OCI-LY7 (cell line): ENCODE measurements around the gene DNAJA3.

Experiments
- CTCF ChIP-seq: fragments of 200-600 bp; sonication (generic); conservative IDR thresholded peaks from 2 replicates; pipeline ENCODE4 v1.5.1; 2014; ENCODE audit warnings: mild to moderate bottlenecking, antibody characterized with exemption, low read length, moderate library complexity, mixed read lengths
- EZH2phosphoT487 ChIP-seq: fragments of 200-600 bp; sonication (generic); IDR thresholded peaks from 2 replicates; pipeline ENCODE4 v1.6.1; 2018; ENCODE audit warnings: low read depth, borderline replicate concordance, mild to moderate bottlenecking, mixed run types, antibody characterized with exemption, low read length, moderate library complexity, mixed read lengths

GRCh38 chr16:4425378-4426020, at the start of gene DNAJA3:
- no peak for TF ChIP-seq CTCF
- TF ChIP-seq EZH2phosphoT487: no peak
